CD14-positive monocyte (primary cell): ENCODE results near the gene VSTM2B. TPM values are rescaled to one million over a fixed set of nuclear protein-coding genes. Genes with fewer than 3 reads are reported as not detected.

ENCODE experiments used
- DNase-seq, 3 donors: peaks; one replicate each; pipeline ENCODE4 v3.0.0-alpha.2; 2011 to 2022
- H2AFZ ChIP-seq: 2 replicates; pipeline ENCODE4 v1.6.0; 2012; ENCODE audit warnings: mild to moderate bottlenecking, low read depth, low read length, inconsistent platforms; ENCODE audit not compliant: insufficient read depth, poor library complexity, severe bottlenecking
- H3K27ac ChIP-seq, 2 donors: 1 replicate in 1 of 2; 2 replicates in 1 of 2; pipeline ENCODE4 v1.5.1; 2012 to 2013; ENCODE audit warnings: low read length in 2 of 2, control low read depth in 1 of 2, inconsistent platforms in 1 of 2, low read depth in 1 of 2, mild to moderate bottlenecking in 1 of 2
- H3K27me3 ChIP-seq, 2 donors: one replicate each; pipeline versions ENCODE4 v1.6.0 to v1.6.1; 2011 to 2013; ENCODE audit warnings: low read length in 2 of 2; ENCODE audit not compliant: control insufficient read depth in 2 of 2, insufficient read depth in 2 of 2
- H3K36me3 ChIP-seq, 2 donors: replicated peaks in 1 of 2; 1 replicate in 1 of 2; 2 replicates in 1 of 2; pipeline versions ENCODE4 v1.5.1 to v1.6.1; 2012 to 2013; ENCODE audit warnings: low read length in 2 of 2, control low read depth in 1 of 2, inconsistent platforms in 1 of 2, mild to moderate bottlenecking in 1 of 2; ENCODE audit not compliant: insufficient read depth in 2 of 2, control insufficient read depth in 1 of 2
- H3K4me1 ChIP-seq, 2 donors: 1 replicate in 1 of 2; 2 replicates in 1 of 2; pipeline versions ENCODE4 v1.5.1 to v1.6.1; 2012 to 2013; ENCODE audit warnings: low read length in 2 of 2, control low read depth in 1 of 2, inconsistent platforms in 1 of 2, mild to moderate bottlenecking in 1 of 2, moderate library complexity in 1 of 2; ENCODE audit not compliant: insufficient read depth in 2 of 2, control insufficient read depth in 1 of 2
- H3K4me2 ChIP-seq: replicated peaks from 2 replicates; pipeline ENCODE3; 2012; ENCODE audit warnings: low read length, moderate library complexity, mild to moderate bottlenecking; ENCODE audit not compliant: poor library complexity, severe bottlenecking; ENCODE audit errors: extremely low read depth
- H3K4me3 ChIP-seq, 3 experiments: fragments of 200-600 bp in 1 of 3; sonication (generic) in 1 of 3; replicated peaks in 1 of 3; 1 replicate in 2 of 3; 2 replicates in 1 of 3; pipeline ENCODE4 v1.5.1; 2011 to 2013; ENCODE audit warnings: low read length in 3 of 3, mild to moderate bottlenecking in 3 of 3, control low read depth in 2 of 3, low read depth in 2 of 3, inconsistent platforms in 1 of 3, moderate library complexity in 1 of 3
- H3K79me2 ChIP-seq: 2 replicates; pipeline ENCODE4 v1.6.0; 2012; ENCODE audit warnings: mild to moderate bottlenecking, control low read depth, inconsistent platforms, low read length, moderate library complexity; ENCODE audit not compliant: insufficient read depth
- H3K9ac ChIP-seq: 2 replicates; pipeline ENCODE4 v1.6.0; 2017; ENCODE audit warnings: low read length, mild to moderate bottlenecking; ENCODE audit not compliant: insufficient read depth, poor library complexity, severe bottlenecking
- H3K9me3 ChIP-seq, 2 donors: replicated peaks in 1 of 2; 1 replicate in 1 of 2; 2 replicates in 1 of 2; pipeline versions ENCODE4 v1.5.1 to v1.6.1; 2012 to 2013; ENCODE audit warnings: low read length in 2 of 2, control low read depth in 1 of 2; ENCODE audit not compliant: control insufficient read depth in 1 of 2, insufficient read depth in 1 of 2
- H4K20me1 ChIP-seq: 2 replicates; pipeline ENCODE4 v1.6.0; 2012; ENCODE audit warnings: mild to moderate bottlenecking, low read length, control low read depth, moderate library complexity; ENCODE audit not compliant: insufficient read depth
- H3K27ac Mint-ChIP-seq, 7 donors: one replicate each; pipeline ENCODE4 v1.8.0; 2020; ENCODE audit warnings: mild to moderate bottlenecking in 7 of 7, mixed read lengths in 7 of 7, moderate library complexity in 6 of 7, inconsistent platforms in 2 of 7
- H3K27me3 Mint-ChIP-seq, 3 donors: one replicate each; pipeline ENCODE4 v1.8.0; 2021 to 2022; ENCODE audit warnings: low read depth in 3 of 3, mild to moderate bottlenecking in 3 of 3, mixed read lengths in 3 of 3, moderate library complexity in 3 of 3, inconsistent platforms in 1 of 3
- H3K36me3 Mint-ChIP-seq, 2 donors: one replicate each; pipeline ENCODE4 v1.8.0; 2020; ENCODE audit warnings: mixed read lengths in 2 of 2, inconsistent platforms in 1 of 2, mild to moderate bottlenecking in 1 of 2
- H3K4me1 Mint-ChIP-seq: one replicate; pipeline ENCODE4 v1.8.0; 2020; ENCODE audit warnings: mild to moderate bottlenecking, mixed read lengths
- H3K4me3 Mint-ChIP-seq, 2 donors: one replicate each; pipeline ENCODE4 v1.8.0; 2020; ENCODE audit warnings: mild to moderate bottlenecking in 2 of 2, mixed read lengths in 2 of 2, moderate library complexity in 1 of 2
- H3K9me3 Mint-ChIP-seq, 7 donors: one replicate each; pipeline ENCODE4 v1.8.0; 2020 to 2022; ENCODE audit warnings: mixed read lengths in 7 of 7, mild to moderate bottlenecking in 6 of 7, moderate library complexity in 6 of 7, inconsistent platforms in 2 of 7
- WGBS: methylation state at CpG from one replicate; pipeline ENCODE4 v1.1.5; 2013; ENCODE audit warnings: missing lambda C conversion rate; ENCODE audit not compliant: insufficient coverage; 5-methylcytosine and 5-hydroxymethylcytosine counted together
- intact Hi-C, 2 donors: fragments of 100-400 bp; cut with micrococcal nuclease; formaldehyde crosslinking; loops; one replicate each; pipeline versions ENCODE4 v1.15.0 to v1.15.1; 2023
- polyA plus RNA-seq, 3 donors: library from polyadenylated mRNA; depleted of rRNA in 1 of 3; unstranded in 2 of 3; stranded (reverse) in 1 of 3; fragments of 300-500 nt in 2 of 3; fragments of >200 nt in 1 of 3; fragmentation: Illumina TruSeq in 2 of 3; gene quantifications; 1 replicate in 2 of 3; 2 replicates in 1 of 3; pipeline ENCODE4 v1.2.3, GENCODE V29; 2012 to 2021
- TF ChIP-seq, protein P1 (sequence below): fragments of 200-600 bp; IDR thresholded peaks from one replicate; pipeline ENCODE4 v1.8.0; 2022; ENCODE audit warnings: antibody characterized with exemption, mild to moderate bottlenecking

VSTM2B gene
- polyA plus RNA-seq, 3 donors = not detected

DNA sequence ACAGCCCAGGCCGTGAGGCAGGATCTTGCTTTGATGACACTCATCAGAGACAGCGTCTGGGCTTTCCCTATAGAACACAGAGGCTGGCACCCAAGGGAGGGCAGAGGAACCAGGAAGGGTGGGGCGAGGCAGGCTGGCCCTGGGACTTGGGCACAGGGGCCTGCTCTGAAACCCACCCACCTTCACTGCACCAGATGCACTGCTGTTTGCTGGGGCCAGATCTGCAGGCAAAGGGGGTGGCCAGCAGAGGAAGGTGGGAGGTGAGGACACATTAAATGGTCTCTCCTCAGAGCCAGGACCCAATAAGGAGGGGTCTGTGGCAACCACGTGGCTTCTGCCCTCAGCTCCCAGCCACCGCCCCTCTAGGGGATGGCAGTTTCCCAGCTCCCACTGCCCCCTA lies 6.6 kb upstream of the VSTM2B start:
- Histone ChIP-seq H3K4me1 (no peaks in the 10 kb centered on the region), H3K4me3 (no peak overlapping the region), H3K36me3 (no peaks in the 10 kb centered on the region), H3K27me3 (peaks cover 7 to 9% of the 10 kb centered on the region in 2 donors), H2AFZ (no peak overlapping the region), H3K9me3 (peaks cover 0 to 5% of the 10 kb centered on the region in 2 donors), H4K20me1 (no peaks in the 10 kb centered on the region), H3K9ac (no peak overlapping the region), H3K79me2 (no peaks in the 10 kb centered on the region), H3K27ac (no peak overlapping the region), H3K4me2 (no peak overlapping the region)
- DNase-seq = no peak
- no peak overlapping the region for H3K27ac Mint-ChIP-seq
- H3K4me1 Mint-ChIP-seq = no peaks in the 10 kb centered on the region
- intact Hi-C loops = no loop called here
- no peaks in the 10 kb centered on the region for H3K36me3 Mint-ChIP-seq
- H3K27me3 Mint-ChIP-seq = peaks cover 14 to 28% (median 16%) of the 10 kb centered on the region in 3 donors
- peaks cover 0 to 3% (median 0%) of the 10 kb centered on the region in 7 donors for H3K9me3 Mint-ChIP-seq
- TF ChIP-seq, protein P1, sequence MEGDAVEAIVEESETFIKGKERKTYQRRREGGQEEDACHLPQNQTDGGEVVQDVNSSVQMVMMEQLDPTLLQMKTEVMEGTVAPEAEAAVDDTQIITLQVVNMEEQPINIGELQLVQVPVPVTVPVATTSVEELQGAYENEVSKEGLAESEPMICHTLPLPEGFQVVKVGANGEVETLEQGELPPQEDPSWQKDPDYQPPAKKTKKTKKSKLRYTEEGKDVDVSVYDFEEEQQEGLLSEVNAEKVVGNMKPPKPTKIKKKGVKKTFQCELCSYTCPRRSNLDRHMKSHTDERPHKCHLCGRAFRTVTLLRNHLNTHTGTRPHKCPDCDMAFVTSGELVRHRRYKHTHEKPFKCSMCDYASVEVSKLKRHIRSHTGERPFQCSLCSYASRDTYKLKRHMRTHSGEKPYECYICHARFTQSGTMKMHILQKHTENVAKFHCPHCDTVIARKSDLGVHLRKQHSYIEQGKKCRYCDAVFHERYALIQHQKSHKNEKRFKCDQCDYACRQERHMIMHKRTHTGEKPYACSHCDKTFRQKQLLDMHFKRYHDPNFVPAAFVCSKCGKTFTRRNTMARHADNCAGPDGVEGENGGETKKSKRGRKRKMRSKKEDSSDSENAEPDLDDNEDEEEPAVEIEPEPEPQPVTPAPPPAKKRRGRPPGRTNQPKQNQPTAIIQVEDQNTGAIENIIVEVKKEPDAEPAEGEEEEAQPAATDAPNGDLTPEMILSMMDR = no peak
- H3K4me3 Mint-ChIP-seq = no peak overlapping the region
- 71% methylated on average over 2 of the region's 5 CpGs for WGBS

GRCh38 chr19:29519931-29520330 lies 5.9 kb upstream of the VSTM2B start:
- TF ChIP-seq, protein P1 = no peak
- Histone ChIP-seq H3K4me3 (no peak overlapping the region), H3K9me3 (peaks cover 0 to 5% of the 10 kb centered on the region in 2 donors), H4K20me1 (no peaks in the 10 kb centered on the region), H3K79me2 (no peaks in the 10 kb centered on the region), H3K27me3 (peaks cover 13 to 17% of the 10 kb centered on the region in 2 donors), H3K4me1 (no peaks in the 10 kb centered on the region), H3K4me2 (no peak overlapping the region), H2AFZ (no peak overlapping the region), H3K36me3 (no peaks in the 10 kb centered on the region), H3K9ac (no peak overlapping the region), H3K27ac (no peak overlapping the region)
- Mint-ChIP-seq H3K4me3 (no peak overlapping the region), H3K9me3 (peaks cover 0 to 3% (median 0%) of the 10 kb centered on the region in 7 donors), H3K36me3 (no peaks in the 10 kb centered on the region), H3K27me3 (peaks cover 20 to 34% (median 24%) of the 10 kb centered on the region in 3 donors), H3K4me1 (no peaks in the 10 kb centered on the region), H3K27ac (peak overlapping the region in 1 of 7 donors; percentile 47)
- 63% methylated on average over 2 of the region's 8 CpGs for WGBS
- intact Hi-C loops = no loop called here
- no peak for DNase-seq
